BLaER1 treated with 17β-estradiol and CSF1 and Interleukin-3, amounts not matched to agents 10 nM and 100 nM (cell line): ENCODE measurements around the gene LYRM1.

ENCODE experiments used
- H3K27ac ChIP-seq, 11 experiments: shearing (Covaris generic); formaldehyde crosslinking; 2 replicates each; pipeline ENCODE4 v1.8.1; 2022
- H3K27me3 ChIP-seq, 11 experiments: shearing (Covaris generic); formaldehyde crosslinking; 2 replicates each; pipeline ENCODE4 v1.8.1; 2022
- H3K36me3 ChIP-seq, 11 experiments: shearing (Covaris generic); formaldehyde crosslinking; 2 replicates each; pipeline ENCODE4 v1.8.1; 2022
- H3K4me1 ChIP-seq, 10 experiments: shearing (Covaris generic); formaldehyde crosslinking; 2 replicates each; pipeline ENCODE4 v1.8.1; 2022
- H3K4me2 ChIP-seq, 11 experiments: shearing (Covaris generic); formaldehyde crosslinking; 2 replicates each; pipeline ENCODE4 v1.8.1; 2022
- H3K4me3 ChIP-seq, 10 experiments: shearing (Covaris generic); formaldehyde crosslinking; 2 replicates each; pipeline ENCODE4 v1.8.1; 2022
- H3K9ac ChIP-seq, 11 experiments: shearing (Covaris generic); formaldehyde crosslinking; 2 replicates each; pipeline ENCODE4 v1.8.1; 2022
- H3K9me3 ChIP-seq, 11 experiments: shearing (Covaris generic); formaldehyde crosslinking; replicated peaks in 1 of 11; 2 replicates each; pipeline ENCODE4 v1.8.1; 2022
- H4K20me1 ChIP-seq, 11 experiments: shearing (Covaris generic); formaldehyde crosslinking; 2 replicates each; pipeline ENCODE4 v1.8.1; 2022
- Cebpa-rat ChIP-seq, 11 experiments: shearing (Covaris generic); IDR thresholded peaks; 2 replicates each; pipeline ENCODE4 v1.8.1; 2022

LYRM1 gene

DNA sequence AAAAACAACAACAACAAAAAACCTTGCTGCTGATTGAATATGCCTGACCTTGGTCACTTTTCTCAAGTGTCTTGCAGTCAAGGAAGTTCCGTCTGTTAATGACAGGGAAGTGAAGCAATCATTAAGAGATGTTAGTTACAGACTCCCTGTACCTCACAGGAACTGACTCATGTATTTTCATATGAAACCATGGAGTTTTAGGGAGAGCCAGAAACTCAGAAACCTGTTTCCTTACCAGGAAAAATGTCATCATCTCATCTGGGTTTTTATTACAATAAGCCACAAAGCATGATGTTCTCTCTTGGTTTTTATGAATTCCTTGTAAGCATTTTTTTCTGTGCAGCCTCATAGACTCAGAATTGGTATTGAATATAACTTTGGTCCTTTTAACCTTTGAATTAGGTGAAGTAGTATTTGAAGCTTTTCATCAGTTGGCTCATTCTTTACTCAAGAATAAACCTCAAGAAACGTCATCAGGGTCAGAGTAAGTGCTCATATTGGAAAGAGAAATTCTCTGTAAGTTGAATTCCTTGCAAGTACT lies 10.3 kb downstream of the LYRM1 start:
- Histone ChIP-seq H3K27ac (peak overlapping the region; percentile 48 to 99 (median 82); a peak in 21 of 22 replicates), H3K9ac (peak overlapping the region; percentile 17 to 74 (median 67); a peak in 20 of 22 replicates), H3K4me2 (peak overlapping the region; percentile 13 to 93 (median 76)), H3K27me3 (no peaks in the 10 kb centered on the region), H4K20me1 (no peaks in the 10 kb centered on the region), H3K4me3 (peak overlapping the region in 3 of 10 experiments; percentile 17 to 25 (median 20); a peak in 3 of 20 replicates), H3K36me3 (peaks cover 0 to 32% (median 15%) of the 10 kb centered on the region in 11 experiments; a peak in 19 of 22 replicates), H3K9me3 (peaks cover 0 to 15% (median 8%) of the 10 kb centered on the region in 11 experiments; a peak in 10 of 22 replicates), H3K4me1 (peaks cover 26 to 100% (median 97%) of the 10 kb centered on the region in 10 experiments)
- TF ChIP-seq Cebpa-rat (IDR thresholded peaks at IDR 0.05) = peak; percentile 56 to 97 (median 84); a peak in 19 of 22 replicates

DNA sequence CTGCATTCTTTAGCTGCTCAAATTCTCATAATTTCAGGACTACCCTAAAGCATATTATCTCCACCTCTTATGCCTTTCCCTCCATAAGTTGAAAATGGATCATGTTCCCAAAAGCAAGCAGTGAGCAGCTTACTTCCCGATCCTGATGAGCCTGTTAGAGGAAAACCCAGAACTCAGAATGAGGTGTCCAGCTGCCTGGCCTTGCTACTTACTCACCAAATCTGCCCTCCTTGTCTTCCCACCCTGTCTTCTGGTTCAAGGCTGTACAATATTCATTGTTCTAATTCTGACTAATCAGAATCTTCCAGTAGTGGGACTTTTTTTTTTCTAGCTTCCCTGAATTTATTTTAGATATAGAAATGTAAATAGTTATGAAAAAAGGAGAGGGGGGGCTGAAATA lies 10.8 kb downstream of the LYRM1 start:
- Histone ChIP-seq H3K27me3 (no peaks in the 10 kb centered on the region), H3K9ac (peak overlapping the region; percentile 17 to 74 (median 67); a peak in 19 of 22 replicates), H3K9me3 (peaks cover 0 to 19% (median 10%) of the 10 kb centered on the region in 11 experiments; a peak in 10 of 22 replicates), H4K20me1 (no peaks in the 10 kb centered on the region), H3K4me1 (peaks cover 31 to 100% (median 97%) of the 10 kb centered on the region in 10 experiments), H3K4me2 (peak overlapping the region; percentile 13 to 93 (median 76)), H3K4me3 (peak overlapping the region in 2 of 10 experiments; percentile 17 to 25; a peak in 3 of 20 replicates), H3K27ac (peak overlapping the region; percentile 48 to 99 (median 82); a peak in 21 of 22 replicates), H3K36me3 (peaks cover 0 to 32% (median 17%) of the 10 kb centered on the region in 11 experiments; a peak in 19 of 22 replicates)
- no peak for TF ChIP-seq Cebpa-rat (IDR thresholded peaks at IDR 0.05)

DNA sequence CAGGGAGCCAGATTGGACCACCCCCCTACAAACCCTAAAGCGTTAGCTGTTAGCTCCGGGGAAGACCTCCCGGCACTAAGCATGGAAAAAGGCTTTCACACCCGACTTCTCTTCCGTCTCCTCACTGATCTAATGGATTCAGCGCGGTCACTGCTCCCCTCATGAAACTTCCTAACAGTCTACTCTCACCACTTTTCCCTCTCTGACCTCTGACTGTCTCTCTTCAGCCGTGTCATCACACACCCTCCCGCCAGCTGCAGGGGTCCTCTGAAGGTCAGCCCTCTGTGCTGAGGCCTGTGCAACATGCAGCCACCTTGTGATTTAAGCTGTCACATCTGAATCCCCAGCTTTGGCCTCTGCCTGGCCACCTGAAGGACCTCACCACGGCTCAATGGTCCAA lies 15.7 kb downstream of the LYRM1 start:
- Histone ChIP-seq H3K27ac (peak overlapping the region in 9 of 11 experiments; percentile 5 to 63 (median 44); a peak in 15 of 22 replicates), H3K9ac (peak overlapping the region in 3 of 11 experiments; percentile 1 to 26 (median 12); a peak in 2 of 22 replicates), H3K4me3 (no peak overlapping the region), H4K20me1 (no peaks in the 10 kb centered on the region), H3K36me3 (peaks cover 0 to 55% (median 35%) of the 10 kb centered on the region in 11 experiments; a peak in 20 of 22 replicates), H3K4me1 (peaks cover 49 to 84% (median 74%) of the 10 kb centered on the region in 10 experiments), H3K9me3 (peaks cover 0 to 21% (median 10%) of the 10 kb centered on the region in 11 experiments; a peak in 10 of 22 replicates), H3K27me3 (no peaks in the 10 kb centered on the region), H3K4me2 (peak overlapping the region; percentile 50 to 79 (median 66); a peak in 21 of 22 replicates)
- TF ChIP-seq Cebpa-rat (IDR thresholded peaks at IDR 0.05) = no peak

DNA sequence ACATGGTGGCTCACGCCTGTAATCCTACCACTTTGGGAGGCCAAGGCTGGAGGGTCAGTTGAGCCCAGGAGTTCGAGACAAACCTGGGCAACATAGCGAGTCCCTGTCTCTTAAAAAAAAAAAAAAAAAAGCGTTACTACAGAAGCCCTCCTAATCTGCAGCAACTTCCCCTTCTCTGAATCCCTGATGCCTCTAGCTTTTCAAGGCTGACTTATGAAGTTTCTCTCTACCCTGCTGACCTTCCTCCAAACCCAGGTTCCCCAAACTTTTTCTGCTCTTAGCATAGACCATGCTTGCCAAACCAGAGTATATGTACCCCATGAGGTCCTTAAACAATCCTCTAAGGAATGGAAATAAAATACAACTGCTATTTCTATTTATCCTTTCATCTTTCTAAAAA lies 16.4 kb downstream of the LYRM1 start:
- Histone ChIP-seq H3K4me1 (peaks cover 44 to 78% (median 68%) of the 10 kb centered on the region in 10 experiments), H3K27me3 (no peaks in the 10 kb centered on the region), H3K4me3 (no peak overlapping the region), H3K9ac (peak overlapping the region in 3 of 11 experiments; percentile 5 to 26 (median 12); a peak in 1 of 22 replicates), H3K27ac (peak overlapping the region in 7 of 11 experiments; percentile 19 to 63 (median 44); a peak in 10 of 22 replicates), H3K4me2 (peak overlapping the region; percentile 50 to 79 (median 66)), H3K9me3 (peaks cover 0 to 21% (median 10%) of the 10 kb centered on the region in 11 experiments; a peak in 10 of 22 replicates), H4K20me1 (no peaks in the 10 kb centered on the region), H3K36me3 (peaks cover 0 to 62% (median 41%) of the 10 kb centered on the region in 11 experiments; a peak in 20 of 22 replicates)
- TF ChIP-seq Cebpa-rat (IDR thresholded peaks at IDR 0.05) = no peak

GRCh38 chr16:20918486-20919239 lies 18.1 kb downstream of the LYRM1 start:
- TF ChIP-seq Cebpa-rat (IDR thresholded peaks at IDR 0.05) = no peak
- Histone ChIP-seq H4K20me1 (no peaks in the 10 kb centered on the region), H3K27me3 (no peaks in the 10 kb centered on the region), H3K9me3 (peaks cover 0 to 21% (median 10%) of the 10 kb centered on the region in 11 experiments; a peak in 10 of 22 replicates), H3K4me1 (peaks cover 44 to 73% (median 52%) of the 10 kb centered on the region in 10 experiments), H3K4me3 (no peak overlapping the region), H3K9ac (no peak overlapping the region), H3K4me2 (peak overlapping the region; percentile 32 to 79 (median 67); a peak in 18 of 22 replicates), H3K27ac (peak overlapping the region in 4 of 11 experiments; percentile 10 to 41 (median 18); a peak in 2 of 22 replicates), H3K36me3 (peaks cover 3 to 79% (median 54%) of the 10 kb centered on the region in 11 experiments; a peak in 21 of 22 replicates)

- Histone ChIP-seq H3K4me1 (peaks cover 36 to 59% (median 39%) of the 10 kb centered on the region in 10 experiments), H3K36me3 (peaks cover 12 to 88% (median 68%) of the 10 kb centered on the region in 11 experiments; a peak in 21 of 22 replicates), H3K9ac (no peak overlapping the region), H3K4me3 (no peak overlapping the region), H3K27me3 (no peaks in the 10 kb centered on the region), H3K27ac (no peak overlapping the region), H3K4me2 (no peak overlapping the region), H3K9me3 (peaks cover 0 to 13% (median 8%) of the 10 kb centered on the region in 11 experiments; a peak in 9 of 22 replicates), H4K20me1 (no peaks in the 10 kb centered on the region)
- TF ChIP-seq Cebpa-rat (IDR thresholded peaks at IDR 0.05) = no peak
Observed at GRCh38 chr16:20920091-20920490, 19.5 kb downstream of the LYRM1 start.

DNA sequence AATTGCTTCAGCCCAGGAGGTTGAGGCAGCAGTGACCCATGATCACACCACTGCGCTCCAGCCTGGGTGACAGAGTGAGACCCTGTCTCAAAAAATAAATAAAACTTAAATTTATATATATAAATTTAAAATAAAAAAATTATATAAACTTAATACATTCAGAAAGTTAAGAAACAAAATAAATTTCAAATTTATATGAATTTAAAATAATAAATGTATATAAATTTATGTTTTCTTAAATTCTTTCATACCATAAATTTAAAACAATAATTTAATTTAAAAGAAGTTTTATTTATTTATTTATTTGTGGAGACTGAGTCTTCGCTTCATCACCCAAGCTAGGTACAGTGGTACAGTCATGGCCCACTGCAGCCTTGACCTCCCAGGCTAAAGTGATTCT lies 20.2 kb downstream of the LYRM1 start:
- no peak overlapping the region for H3K4me2 ChIP-seq
- no peak overlapping the region for H3K27ac ChIP-seq
- no peak overlapping the region for H3K4me3 ChIP-seq
- H3K9me3 ChIP-seq = peaks cover 0 to 8% (median 2%) of the 10 kb centered on the region in 11 experiments; a peak in 5 of 22 replicates
- no peak overlapping the region for H3K9ac ChIP-seq
- peaks cover 32 to 53% (median 32%) of the 10 kb centered on the region in 10 experiments for H3K4me1 ChIP-seq
- H3K27me3 ChIP-seq = no peaks in the 10 kb centered on the region
- H4K20me1 ChIP-seq = no peaks in the 10 kb centered on the region
- no peak for TF ChIP-seq Cebpa-rat (IDR thresholded peaks at IDR 0.05)
- peaks cover 12 to 88% (median 70%) of the 10 kb centered on the region in 11 experiments; a peak in 21 of 22 replicates for H3K36me3 ChIP-seq

- no peak for TF ChIP-seq Cebpa-rat (IDR thresholded peaks at IDR 0.05)
- peaks cover 12 to 71% (median 56%) of the 10 kb centered on the region in 11 experiments; a peak in 21 of 22 replicates for H3K36me3 ChIP-seq
- H3K4me2 ChIP-seq = no peak overlapping the region
- H4K20me1 ChIP-seq = no peaks in the 10 kb centered on the region
- peaks cover 1 to 22% (median 2%) of the 10 kb centered on the region in 10 experiments; a peak in 18 of 20 replicates for H3K4me1 ChIP-seq
- no peak overlapping the region for H3K27ac ChIP-seq
- no peaks in the 10 kb centered on the region for H3K9me3 ChIP-seq
- H3K9ac ChIP-seq = no peak overlapping the region
- no peak overlapping the region for H3K4me3 ChIP-seq
- no peaks in the 10 kb centered on the region for H3K27me3 ChIP-seq
Observed at GRCh38 chr16:20923876-20924275, 23.3 kb downstream of the LYRM1 start.
